Measurements from ENCODE around the gene KAT6B. TPM values are rescaled to one million over a fixed set of nuclear protein-coding genes. Genes with fewer than 3 reads are reported as not detected.
"Not testable (repeated sequence)": the region's sequence is repeated elsewhere in the genome, so short reads cannot be mapped to it uniquely, and the experiment has no call there.

KAT6B gene
- total RNA-seq, 1 experiment from 2014 or later = 21.8 TPM

DNA sequence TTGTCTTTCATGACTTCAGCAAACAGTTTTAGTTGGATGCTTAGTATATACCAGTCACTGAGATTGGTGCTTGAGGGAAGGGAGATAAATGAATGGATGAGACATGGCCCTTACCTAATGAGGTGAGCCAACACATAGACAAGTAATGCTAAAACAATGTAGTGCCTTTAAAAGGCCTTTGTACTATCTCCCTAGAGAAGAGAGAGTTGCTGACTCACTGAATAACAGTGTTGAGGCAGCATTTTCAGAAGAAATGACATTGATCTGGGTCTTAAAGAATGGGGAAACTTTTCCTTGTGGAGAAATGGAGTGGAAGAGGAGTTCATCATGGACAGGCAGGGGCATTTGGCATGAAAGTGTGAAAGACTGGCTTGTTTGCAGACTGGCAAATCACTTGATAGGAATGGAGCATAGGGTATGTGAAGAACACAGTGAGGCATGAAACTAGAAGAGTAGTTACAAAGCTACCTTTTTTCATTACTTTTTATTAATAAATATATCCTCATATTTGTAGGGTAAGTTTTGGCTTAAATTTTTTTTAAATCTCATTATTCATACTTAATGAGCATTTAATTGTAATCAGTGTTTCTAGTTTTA lies 91.2 kb downstream of the KAT6B start:
- peaks cover 26% of the 10 kb centered on the region for H3K4me1 ChIP-seq (ENCODE audit: insufficient read depth, low read length, poor library complexity, severe bottlenecking)
- POLR2A ChIA-PET (ENCODE audit: low non-redundant PET) = no interaction called here
- no peak for TF ChIP-seq EZH2 (IDR thresholded peaks at IDR 0.05; ENCODE audit: borderline replicate concordance, low read depth, low read length, poor library complexity, severe bottlenecking)
- no peak for TF ChIP-seq CTCF (conservative IDR thresholded peaks at IDR 0.05; ENCODE audit: low read depth, low read length)
- BruUV-seq (replicated peaks) = no TSS peak
- CTCF ChIA-PET = no interaction called here
- no peak for DNase-seq (ENCODE audit: low spot score)
- no peaks in the 10 kb centered on the region for H3K27me3 ChIP-seq (replicated peaks; ENCODE audit: insufficient read depth, low read depth, low read length, poor library complexity)
- peaks cover 9% of the 10 kb centered on the region for H3K9me3 ChIP-seq (ENCODE audit: low read depth, low read length, poor library complexity, severe bottlenecking)
- H3K27ac ChIP-seq (ENCODE audit: low read depth, low read length, poor library complexity, severe bottlenecking) = no peak overlapping the region
- no peaks in the 10 kb centered on the region for H3K36me3 ChIP-seq (ENCODE audit: insufficient read depth, low read length, poor library complexity, severe bottlenecking)
- H3K4me3 ChIP-seq (ENCODE audit: low read depth, low read length, poor library complexity, severe bottlenecking) = no peak overlapping the region
- intact Hi-C loops (cut with micrococcal nuclease; ENCODE audit: unreplicated experiment) = no loop called here

DNA sequence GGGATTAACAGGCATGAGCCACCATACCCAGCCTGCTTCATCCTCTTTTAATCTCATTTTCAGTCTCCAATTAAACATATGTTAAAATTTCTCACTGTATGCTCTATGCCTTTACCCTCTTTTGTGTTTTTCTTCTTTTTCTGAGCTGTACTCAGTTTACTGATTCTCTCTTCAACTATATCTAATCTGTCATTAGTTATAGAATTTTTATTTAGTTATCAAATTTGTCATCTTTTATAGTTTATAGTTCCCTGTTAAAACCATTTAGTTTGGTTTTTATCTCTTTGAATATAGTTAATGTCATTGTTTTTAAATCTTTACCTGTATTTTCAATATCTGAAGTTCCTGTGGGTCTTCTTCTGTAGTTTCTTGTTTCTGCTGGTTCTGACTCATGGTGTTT lies 93.3 kb downstream of the KAT6B start:
- BruUV-seq (replicated peaks) = no TSS peak
- H3K27me3 ChIP-seq (replicated peaks; ENCODE audit: insufficient read depth, low read depth, low read length, poor library complexity) = no peaks in the 10 kb centered on the region
- POLR2A ChIA-PET (ENCODE audit: low non-redundant PET) = no interaction called here
- peaks cover 47% of the 10 kb centered on the region for H3K4me1 ChIP-seq (ENCODE audit: insufficient read depth, low read length, poor library complexity, severe bottlenecking)
- peaks cover 9% of the 10 kb centered on the region for H3K9me3 ChIP-seq (ENCODE audit: low read depth, low read length, poor library complexity, severe bottlenecking)
- intact Hi-C loops (cut with micrococcal nuclease; ENCODE audit: unreplicated experiment) = no loop called here
- TF ChIP-seq EZH2 (IDR thresholded peaks at IDR 0.05; ENCODE audit: borderline replicate concordance, low read depth, low read length, poor library complexity, severe bottlenecking) (no peak), CTCF (conservative IDR thresholded peaks at IDR 0.05; ENCODE audit: low read depth, low read length) (no peak)
- no peaks in the 10 kb centered on the region for H3K36me3 ChIP-seq (ENCODE audit: insufficient read depth, low read length, poor library complexity, severe bottlenecking)
- CTCF ChIA-PET = no interaction called here
- H3K4me3 ChIP-seq (ENCODE audit: low read depth, low read length, poor library complexity, severe bottlenecking) = no peak overlapping the region
- DNase-seq (ENCODE audit: low spot score) = no peak
- no peak overlapping the region for H3K27ac ChIP-seq (ENCODE audit: low read depth, low read length, poor library complexity, severe bottlenecking)

DNA sequence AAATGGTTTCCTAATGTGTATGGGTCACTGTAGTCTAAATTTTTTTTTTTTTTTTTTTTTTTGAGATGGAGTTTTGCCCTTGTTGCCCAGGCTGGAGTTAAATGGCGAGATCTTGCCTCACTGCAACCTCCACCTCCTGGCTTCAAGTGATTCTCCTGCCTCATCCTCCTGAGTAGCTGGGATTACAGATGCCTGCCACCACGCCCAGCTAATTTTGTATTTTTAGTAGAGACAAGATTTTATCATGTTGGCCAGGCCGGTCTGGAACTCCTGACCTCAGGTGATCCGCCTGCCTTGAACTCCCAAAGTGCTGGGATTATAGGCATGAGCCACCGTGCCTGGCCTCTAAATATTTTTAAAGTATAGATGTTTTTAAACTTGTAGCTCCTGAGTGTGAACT lies 94.7 kb downstream of the KAT6B start:
- H3K4me1 ChIP-seq (ENCODE audit: insufficient read depth, low read length, poor library complexity, severe bottlenecking) = peaks cover 60% of the 10 kb centered on the region
- POLR2A ChIA-PET (ENCODE audit: low non-redundant PET); H3K4me3 ChIP-seq (ENCODE audit: low read depth, low read length, poor library complexity, severe bottlenecking); BruUV-seq (replicated peaks); H3K27ac ChIP-seq (ENCODE audit: low read depth, low read length, poor library complexity, severe bottlenecking); intact Hi-C loops (cut with micrococcal nuclease; ENCODE audit: unreplicated experiment); H3K9me3 ChIP-seq (ENCODE audit: low read depth, low read length, poor library complexity, severe bottlenecking); H3K27me3 ChIP-seq (replicated peaks; ENCODE audit: insufficient read depth, low read depth, low read length, poor library complexity); H3K36me3 ChIP-seq (ENCODE audit: insufficient read depth, low read length, poor library complexity, severe bottlenecking); DNase-seq (ENCODE audit: low spot score): not testable (repeated sequence)
- CTCF ChIA-PET = interaction anchor here (0.6 kb wide), 1 partner anchor 18 kb away, joined by 5 read pairs; no protein-coding TSS in a partner anchor

GRCh38 chr10:74921744-74922143 lies 95.3 kb downstream of the KAT6B start:
- H3K4me3 ChIP-seq (ENCODE audit: low read depth, low read length, poor library complexity, severe bottlenecking) = no peak overlapping the region
- POLR2A ChIA-PET (ENCODE audit: low non-redundant PET) = no interaction called here
- intact Hi-C loops (cut with micrococcal nuclease; ENCODE audit: unreplicated experiment) = no loop called here
- no peaks in the 10 kb centered on the region for H3K36me3 ChIP-seq (ENCODE audit: insufficient read depth, low read length, poor library complexity, severe bottlenecking)
- no TSS peak for BruUV-seq (replicated peaks)
- no peak for TF ChIP-seq CTCF (conservative IDR thresholded peaks at IDR 0.05; ENCODE audit: low read depth, low read length)
- CTCF ChIA-PET = no interaction called here
- H3K9me3 ChIP-seq (ENCODE audit: low read depth, low read length, poor library complexity, severe bottlenecking) = peaks cover 9% of the 10 kb centered on the region
- H3K27me3 ChIP-seq (replicated peaks; ENCODE audit: insufficient read depth, low read depth, low read length, poor library complexity) = no peaks in the 10 kb centered on the region
- H3K27ac ChIP-seq (ENCODE audit: low read depth, low read length, poor library complexity, severe bottlenecking) = no peak overlapping the region
- DNase-seq (ENCODE audit: low spot score) = peak; percentile 37
- peaks cover 60% of the 10 kb centered on the region for H3K4me1 ChIP-seq (ENCODE audit: insufficient read depth, low read length, poor library complexity, severe bottlenecking)

Measured in A673 (cell line).